ENCODE measurements around the gene ZWILCH. TPM values are rescaled to one million over a fixed set of nuclear protein-coding genes. Genes with fewer than 3 reads are reported as not detected.

ZWILCH gene
- total RNA-seq, 1 donor from 2014 or later: 15.5 TPM

DNA sequence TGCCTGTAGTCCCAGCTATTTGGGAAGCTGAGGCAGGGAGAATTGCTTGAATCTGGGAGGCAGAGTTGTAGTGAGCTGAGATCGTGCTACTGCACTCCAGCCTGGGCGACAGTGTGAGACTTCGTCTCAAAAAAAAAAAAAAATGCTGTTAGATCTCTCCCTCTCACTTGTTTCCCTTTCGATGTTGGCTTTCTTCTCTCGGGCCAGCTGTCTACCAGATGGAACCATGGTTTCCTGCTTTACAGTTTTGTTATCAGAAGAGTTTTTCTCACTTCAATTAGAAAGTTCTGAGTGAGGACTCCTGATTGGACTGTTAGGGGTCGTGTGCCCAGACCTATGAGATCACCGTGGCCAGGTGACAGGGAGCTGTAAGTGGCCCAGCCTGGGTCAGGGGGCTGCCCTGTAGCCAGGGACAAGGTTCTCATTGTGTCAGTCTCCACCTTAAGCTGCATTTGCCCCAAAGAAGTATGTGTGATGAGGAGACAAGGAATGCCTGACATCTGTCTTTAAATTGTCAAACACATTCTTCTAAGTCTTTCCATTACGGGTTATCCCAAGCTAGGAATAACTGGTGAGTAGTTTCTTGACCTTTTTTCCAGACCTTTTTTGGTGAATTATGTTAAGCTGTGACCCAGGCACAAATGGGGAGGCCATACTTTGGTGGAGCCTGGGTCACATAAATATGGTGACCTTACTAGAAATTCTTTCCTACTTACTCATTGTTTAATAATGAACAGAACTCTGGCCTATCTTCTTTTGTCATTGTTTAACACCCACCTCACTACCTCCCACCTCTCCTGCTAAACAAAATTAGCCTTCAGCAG, 32.7 kb upstream of the ZWILCH start:
- Mint-ChIP-seq H3K9me3 (ENCODE audit: unreplicated experiment) (no peaks in the 10 kb centered on the region), H3K27ac (ENCODE audit: unreplicated experiment) (peak overlapping the region; percentile 93), H3K36me3 (ENCODE audit: low read depth, unreplicated experiment) (peaks cover 4% of the 10 kb centered on the region), H3K4me3 (ENCODE audit: unreplicated experiment) (peak overlapping the region; percentile 63), H3K4me1 (ENCODE audit: low read depth, unreplicated experiment) (peaks cover 30% of the 10 kb centered on the region), H3K27me3 (ENCODE audit: low read depth, unreplicated experiment) (no peaks in the 10 kb centered on the region)
- FAIRE-seq (no peak), DNase-seq (ENCODE audit: low read depth) (peak; percentile 26)
- no peaks in the 10 kb centered on the region for H3K79me2 ChIP-seq (ENCODE audit: insufficient read depth, low read length)
- H3K9ac ChIP-seq (ENCODE audit: low read length): no peak overlapping the region
- H3K9me3 ChIP-seq (ENCODE audit: insufficient read depth, low read depth, low read length): no peaks in the 10 kb centered on the region
- H3K4me2 ChIP-seq (ENCODE audit: low read length): peak overlapping the region; percentile 7
- H3K4me3 ChIP-seq (ENCODE audit: insufficient read depth, low read depth, low read length): no peak overlapping the region
- H2AFZ ChIP-seq (ENCODE audit: low read depth, low read length): no peak overlapping the region
- H4K20me1 ChIP-seq (ENCODE audit: insufficient read depth, low read length): peaks cover 11% of the 10 kb centered on the region
- H3K27ac ChIP-seq (ENCODE audit: low read depth, low read length): no peak overlapping the region
- no peaks in the 10 kb centered on the region for H3K36me3 ChIP-seq (ENCODE audit: insufficient read depth, low read length)
- H3K27me3 ChIP-seq (ENCODE audit: insufficient read depth, low read length): no peaks in the 10 kb centered on the region
- peaks cover 6% of the 10 kb centered on the region for H3K4me1 ChIP-seq (ENCODE audit: insufficient read depth, low read length)
- no peak for TF ChIP-seq EZH2 (IDR thresholded peaks at IDR 0.05; ENCODE audit: insufficient read depth, low read length)
- TF ChIP-seq, protein P1, sequence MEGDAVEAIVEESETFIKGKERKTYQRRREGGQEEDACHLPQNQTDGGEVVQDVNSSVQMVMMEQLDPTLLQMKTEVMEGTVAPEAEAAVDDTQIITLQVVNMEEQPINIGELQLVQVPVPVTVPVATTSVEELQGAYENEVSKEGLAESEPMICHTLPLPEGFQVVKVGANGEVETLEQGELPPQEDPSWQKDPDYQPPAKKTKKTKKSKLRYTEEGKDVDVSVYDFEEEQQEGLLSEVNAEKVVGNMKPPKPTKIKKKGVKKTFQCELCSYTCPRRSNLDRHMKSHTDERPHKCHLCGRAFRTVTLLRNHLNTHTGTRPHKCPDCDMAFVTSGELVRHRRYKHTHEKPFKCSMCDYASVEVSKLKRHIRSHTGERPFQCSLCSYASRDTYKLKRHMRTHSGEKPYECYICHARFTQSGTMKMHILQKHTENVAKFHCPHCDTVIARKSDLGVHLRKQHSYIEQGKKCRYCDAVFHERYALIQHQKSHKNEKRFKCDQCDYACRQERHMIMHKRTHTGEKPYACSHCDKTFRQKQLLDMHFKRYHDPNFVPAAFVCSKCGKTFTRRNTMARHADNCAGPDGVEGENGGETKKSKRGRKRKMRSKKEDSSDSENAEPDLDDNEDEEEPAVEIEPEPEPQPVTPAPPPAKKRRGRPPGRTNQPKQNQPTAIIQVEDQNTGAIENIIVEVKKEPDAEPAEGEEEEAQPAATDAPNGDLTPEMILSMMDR (IDR thresholded peaks at IDR 0.05; ENCODE audit: insufficient read depth, low read depth, low read length): no peak

DNA sequence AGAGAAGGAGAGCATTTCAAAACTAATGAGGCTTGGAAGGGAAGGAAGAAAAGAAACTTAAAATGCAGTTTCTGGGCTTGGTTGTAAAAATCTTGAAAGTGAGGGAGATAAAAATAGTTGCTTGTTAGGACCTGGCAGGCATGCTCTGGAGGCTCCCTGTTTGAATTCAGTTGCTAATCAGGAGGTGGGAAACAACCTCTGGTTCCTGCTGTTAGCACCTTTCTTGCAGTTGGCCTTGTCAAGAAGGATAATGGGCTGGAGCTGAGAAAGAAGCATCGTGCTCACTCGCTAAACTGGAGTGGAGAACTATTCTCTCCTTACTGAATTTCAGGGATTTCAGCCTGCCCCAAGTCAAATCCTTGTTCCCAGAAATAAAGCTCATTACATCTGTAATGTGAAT, 31.0 kb upstream of the ZWILCH start:
- Histone ChIP-seq H3K4me3 (ENCODE audit: insufficient read depth, low read depth, low read length) (no peak overlapping the region), H3K79me2 (ENCODE audit: insufficient read depth, low read length) (peaks cover 4% of the 10 kb centered on the region), H3K36me3 (ENCODE audit: insufficient read depth, low read length) (no peaks in the 10 kb centered on the region), H3K9me3 (ENCODE audit: insufficient read depth, low read depth, low read length) (no peaks in the 10 kb centered on the region), H2AFZ (ENCODE audit: low read depth, low read length) (no peak overlapping the region), H3K4me2 (ENCODE audit: low read length) (no peak overlapping the region), H3K9ac (ENCODE audit: low read length) (no peak overlapping the region), H4K20me1 (ENCODE audit: insufficient read depth, low read length) (peaks cover 16% of the 10 kb centered on the region), H3K27me3 (ENCODE audit: insufficient read depth, low read length) (no peaks in the 10 kb centered on the region), H3K4me1 (ENCODE audit: insufficient read depth, low read length) (peaks cover 6% of the 10 kb centered on the region), H3K27ac (ENCODE audit: low read depth, low read length) (no peak overlapping the region)
- Mint-ChIP-seq H3K4me1 (ENCODE audit: low read depth, unreplicated experiment) (peaks cover 30% of the 10 kb centered on the region), H3K27me3 (ENCODE audit: low read depth, unreplicated experiment) (no peaks in the 10 kb centered on the region), H3K27ac (ENCODE audit: unreplicated experiment) (no peak overlapping the region), H3K9me3 (ENCODE audit: unreplicated experiment) (no peaks in the 10 kb centered on the region), H3K36me3 (ENCODE audit: low read depth, unreplicated experiment) (peaks cover 4% of the 10 kb centered on the region), H3K4me3 (ENCODE audit: unreplicated experiment) (no peak overlapping the region)
- DNase-seq (ENCODE audit: low read depth): no peak
- no peak for FAIRE-seq
- no peak for TF ChIP-seq EZH2 (IDR thresholded peaks at IDR 0.05; ENCODE audit: insufficient read depth, low read length)
- TF ChIP-seq, protein P1 (IDR thresholded peaks at IDR 0.05; ENCODE audit: insufficient read depth, low read depth, low read length): no peak

DNA sequence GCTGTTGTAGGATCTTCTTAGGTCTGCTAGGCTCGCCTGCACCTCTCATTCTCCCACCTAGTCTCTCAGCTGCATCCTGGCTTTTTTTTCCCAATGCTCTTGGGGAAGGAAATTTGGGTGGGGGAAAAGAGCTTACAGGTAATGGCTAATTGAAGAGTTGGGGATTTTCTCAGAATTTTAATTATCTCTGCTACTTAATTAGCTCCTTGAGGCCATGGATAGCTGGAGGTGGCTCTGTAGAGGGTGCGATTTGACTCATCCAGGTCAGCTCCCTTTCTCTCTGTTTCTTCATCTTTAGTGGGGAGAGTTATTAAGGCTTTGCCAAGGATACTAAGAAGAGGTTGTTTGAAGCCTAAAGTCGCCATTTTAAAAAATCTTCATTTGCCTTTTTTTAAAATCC, 30.2 kb upstream of the ZWILCH start:
- H3K4me1 Mint-ChIP-seq (ENCODE audit: low read depth, unreplicated experiment): peaks cover 30% of the 10 kb centered on the region

More for the DNA sequence above, 30.2 kb upstream of the ZWILCH start:
- Histone ChIP-seq H3K79me2 (ENCODE audit: insufficient read depth, low read length) (peaks cover 4% of the 10 kb centered on the region), H2AFZ (ENCODE audit: low read depth, low read length) (no peak overlapping the region), H3K9me3 (ENCODE audit: insufficient read depth, low read depth, low read length) (no peaks in the 10 kb centered on the region), H3K36me3 (ENCODE audit: insufficient read depth, low read length) (no peaks in the 10 kb centered on the region), H3K4me1 (ENCODE audit: insufficient read depth, low read length) (peaks cover 6% of the 10 kb centered on the region), H3K4me3 (ENCODE audit: insufficient read depth, low read depth, low read length) (no peak overlapping the region), H4K20me1 (ENCODE audit: insufficient read depth, low read length) (peaks cover 19% of the 10 kb centered on the region), H3K27me3 (ENCODE audit: insufficient read depth, low read length) (no peaks in the 10 kb centered on the region), H3K4me2 (ENCODE audit: low read length) (no peak overlapping the region), H3K9ac (ENCODE audit: low read length) (no peak overlapping the region), H3K27ac (ENCODE audit: low read depth, low read length) (no peak overlapping the region)
- no peak overlapping the region for H3K27ac Mint-ChIP-seq (ENCODE audit: unreplicated experiment)
- no peaks in the 10 kb centered on the region for H3K27me3 Mint-ChIP-seq (ENCODE audit: low read depth, unreplicated experiment)
- FAIRE-seq: no peak
- no peak for DNase-seq (ENCODE audit: low read depth)
- H3K36me3 Mint-ChIP-seq (ENCODE audit: low read depth, unreplicated experiment): peaks cover 7% of the 10 kb centered on the region
- no peaks in the 10 kb centered on the region for H3K9me3 Mint-ChIP-seq (ENCODE audit: unreplicated experiment)
- H3K4me3 Mint-ChIP-seq (ENCODE audit: unreplicated experiment): no peak overlapping the region
- TF ChIP-seq, protein P1 (IDR thresholded peaks at IDR 0.05; ENCODE audit: insufficient read depth, low read depth, low read length): no peak
- TF ChIP-seq EZH2 (IDR thresholded peaks at IDR 0.05; ENCODE audit: insufficient read depth, low read length): no peak

Measured in astrocyte (in vitro differentiated cells and primary cell).